HG03439 (cell line): Measurements from ENCODE around the gene OTOA.
"Not testable (repeated sequence)": the region's sequence is repeated elsewhere in the genome, so short reads cannot be mapped to it uniquely, and the experiment has no call there.

Source experiments
- ATAC-seq: cut with Tn5 transposase; IDR thresholded peaks from one replicate; pipeline ENCODE4 v1.9.1; 2021; ENCODE audit warnings: mild to moderate bottlenecking, moderate library complexity; ENCODE audit not compliant: unreplicated experiment

The OTOA gene

DNA sequence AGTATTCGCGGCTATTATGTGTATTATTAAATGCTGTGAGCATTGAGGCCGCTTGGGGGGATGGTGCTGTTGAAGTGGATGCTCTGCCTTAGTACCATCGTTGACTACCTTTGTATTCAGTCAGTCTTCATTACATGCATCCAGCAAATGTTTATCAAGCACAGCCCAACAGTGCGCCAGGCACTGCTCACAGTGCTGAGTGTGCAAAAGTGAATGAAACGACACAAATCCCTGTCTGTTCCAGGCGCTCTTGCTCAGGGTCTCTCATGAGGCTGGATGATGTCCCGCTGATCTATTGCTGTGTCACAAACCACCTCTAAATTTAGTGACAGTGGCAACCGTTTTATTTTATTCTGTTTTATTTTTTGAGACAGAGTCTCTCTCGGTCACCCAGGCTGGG, 53.8 kb downstream of the OTOA start:
- ATAC-seq: no peak

- no peak for ATAC-seq
Observed at GRCh38 chr16:21719283-21719682, 55.5 kb downstream of the OTOA start.

DNA sequence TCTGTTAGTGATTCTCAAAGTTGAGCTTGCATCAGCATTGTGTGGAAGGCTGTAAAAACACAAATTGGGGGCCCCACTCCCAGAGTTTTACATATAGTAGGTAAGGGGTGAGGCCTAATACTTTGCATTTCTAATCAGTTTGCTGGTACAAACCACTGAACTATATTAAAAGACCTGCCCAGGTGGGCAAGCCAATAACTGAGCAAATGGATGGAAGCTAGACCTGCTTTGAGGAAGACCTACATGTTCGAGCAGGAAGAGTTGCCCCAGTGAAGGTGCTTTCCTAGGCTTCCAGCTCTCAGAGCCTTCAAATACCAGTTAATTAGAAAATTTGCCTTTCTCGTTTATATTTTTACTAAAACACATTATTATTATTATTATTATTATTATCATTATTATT, 56.8 kb downstream of the OTOA start:
- no peak for ATAC-seq

DNA sequence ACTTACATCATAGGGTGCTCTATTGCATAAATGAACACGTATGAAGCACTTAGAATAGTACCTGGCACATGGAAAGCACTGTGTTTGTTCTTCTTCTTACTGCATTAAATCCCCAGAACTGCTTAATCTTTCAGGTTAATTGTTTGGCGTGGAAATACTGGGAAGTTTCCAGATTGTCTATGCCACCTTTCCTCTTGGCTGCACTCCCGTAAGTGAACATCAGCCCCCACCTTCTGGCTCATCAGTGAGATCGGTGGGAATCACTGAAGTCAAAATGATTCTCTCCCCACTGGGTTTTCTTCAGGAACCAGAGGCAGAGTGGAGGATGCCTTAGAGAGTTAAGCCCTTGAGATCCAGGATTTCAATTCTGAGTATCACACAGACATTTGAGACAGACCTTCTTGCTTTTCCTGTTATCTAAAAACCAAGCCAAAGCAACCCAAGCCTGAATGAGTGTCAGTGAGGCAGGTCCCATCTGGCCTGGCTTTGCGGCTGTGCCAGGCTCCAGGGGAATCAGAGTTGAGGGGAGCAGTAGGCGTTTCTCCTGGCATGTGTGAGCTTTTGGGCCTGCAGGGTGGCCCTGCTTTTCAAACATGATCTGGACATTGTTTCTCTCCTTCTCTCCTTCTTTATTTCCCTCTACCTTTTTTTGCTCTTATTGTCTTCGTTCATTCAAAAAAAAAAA, 59.1 kb downstream of the OTOA start:
- ATAC-seq: no peak

DNA sequence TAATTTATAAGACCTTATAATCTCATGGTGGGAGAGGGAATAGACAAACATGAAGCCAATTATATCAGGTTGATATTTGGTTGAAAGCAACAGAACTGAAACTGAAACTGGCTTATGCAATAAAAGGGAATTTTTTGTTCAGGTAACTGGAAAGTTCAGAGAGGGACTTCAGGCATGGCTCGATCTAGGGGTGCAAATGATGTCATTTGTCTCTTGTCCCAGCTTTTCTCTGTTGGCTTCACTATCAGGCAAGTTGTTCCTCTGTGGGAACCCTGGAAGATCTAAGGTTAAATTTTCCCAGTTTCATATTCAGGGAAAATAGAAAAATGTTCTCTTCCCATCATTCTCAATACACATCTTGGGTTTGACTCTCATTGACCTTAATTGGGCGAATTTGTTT, 59.8 kb downstream of the OTOA start:
- no peak for ATAC-seq

GRCh38 chr16:21727344-21727743, 63.6 kb downstream of the OTOA start:
- ATAC-seq: no peak

GRCh38 chr16:21731233-21731632, 67.5 kb downstream of the OTOA start:
- not testable (repeated sequence) for ATAC-seq

DNA sequence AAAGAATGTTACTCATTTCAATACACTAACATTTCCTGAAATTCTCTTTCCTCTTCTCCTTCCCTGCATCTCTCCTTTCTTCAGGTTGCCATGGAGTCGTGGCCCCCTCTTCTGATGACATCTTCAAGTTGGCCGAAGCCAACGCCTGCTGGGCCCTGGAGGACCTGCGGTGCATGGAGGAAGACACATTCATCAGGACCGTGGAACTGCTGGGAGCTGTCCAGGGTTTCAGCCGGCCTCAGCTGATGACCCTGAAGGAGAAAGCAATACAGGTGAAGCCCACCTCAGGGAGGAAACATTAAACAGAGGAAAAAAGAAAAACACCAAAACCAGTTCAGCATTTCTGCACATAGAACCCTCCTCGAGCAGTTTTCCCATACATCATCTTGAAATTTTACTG, 76.9 kb downstream of the OTOA start:
- not testable (repeated sequence) for ATAC-seq

DNA sequence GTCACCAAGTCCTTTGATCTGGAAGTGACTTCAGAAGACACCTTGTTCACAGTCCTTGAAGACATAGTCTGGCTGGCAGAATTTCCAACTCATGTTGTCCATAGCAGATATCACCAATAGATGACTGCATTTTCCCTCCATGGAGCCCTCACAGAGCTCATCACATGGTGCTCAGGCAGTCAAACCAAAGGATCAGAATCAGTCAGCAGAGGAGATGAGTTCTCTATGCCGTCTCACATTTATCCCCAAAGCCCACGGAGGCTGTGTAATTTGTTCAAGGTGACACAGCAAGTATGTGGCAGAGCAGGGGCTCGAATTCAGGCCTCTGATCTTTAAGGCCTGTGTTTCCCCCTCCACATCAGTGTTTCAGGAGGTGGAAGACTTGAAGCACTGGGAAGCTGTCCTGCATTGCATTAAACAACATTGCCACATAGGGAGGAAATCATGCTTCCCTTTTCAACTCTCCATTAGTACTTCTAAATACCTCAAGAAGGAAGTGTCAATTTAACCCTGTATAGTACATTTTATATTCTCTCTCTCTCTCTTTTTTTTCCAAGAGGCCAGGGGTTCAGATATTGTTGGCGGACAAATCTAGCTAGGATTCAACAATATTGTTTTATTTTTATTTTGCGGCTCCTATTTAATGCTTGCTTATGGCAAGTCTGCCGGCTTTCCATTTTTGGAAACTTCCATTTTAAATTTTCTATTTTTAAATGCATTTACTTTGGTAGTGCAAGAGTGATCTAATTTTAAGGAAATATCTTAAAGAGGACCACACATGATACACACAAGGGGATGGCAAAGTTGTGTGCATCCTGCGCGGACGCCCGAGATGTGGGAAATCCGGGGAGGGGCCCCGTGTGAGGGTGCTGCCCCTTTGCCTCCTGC, 92.7 kb downstream of the OTOA start:
- not testable (repeated sequence) for ATAC-seq

DNA sequence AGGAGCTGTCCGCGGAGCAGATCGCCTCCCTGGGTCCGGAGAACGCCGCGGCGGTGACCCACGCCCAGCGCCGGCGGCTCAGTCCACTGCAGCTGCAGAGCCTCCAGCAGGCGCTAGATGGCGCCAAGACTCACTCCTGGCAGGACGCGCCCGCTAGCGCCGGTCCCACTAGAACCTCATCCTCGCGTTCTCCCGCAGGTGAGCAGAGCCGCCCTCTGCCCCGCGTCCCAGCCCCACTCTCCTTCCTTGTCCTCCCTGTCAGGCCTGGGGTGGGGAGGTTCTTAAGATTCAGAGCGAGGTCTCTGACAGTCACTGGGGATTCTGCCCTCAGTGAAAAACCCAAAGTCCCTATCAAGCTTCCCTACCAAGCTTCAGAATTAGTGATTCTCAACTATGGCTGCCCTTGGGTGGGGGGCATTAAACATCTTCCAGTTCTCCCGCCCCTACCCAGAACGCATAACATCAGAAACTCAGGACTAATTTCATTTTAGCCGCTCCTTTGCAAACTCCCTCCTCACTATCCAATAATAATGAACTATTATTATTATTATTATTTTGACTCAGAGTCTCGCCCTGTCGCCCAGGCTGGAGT, 93.4 kb downstream of the OTOA start:
- peak; percentile 84 for ATAC-seq

DNA sequence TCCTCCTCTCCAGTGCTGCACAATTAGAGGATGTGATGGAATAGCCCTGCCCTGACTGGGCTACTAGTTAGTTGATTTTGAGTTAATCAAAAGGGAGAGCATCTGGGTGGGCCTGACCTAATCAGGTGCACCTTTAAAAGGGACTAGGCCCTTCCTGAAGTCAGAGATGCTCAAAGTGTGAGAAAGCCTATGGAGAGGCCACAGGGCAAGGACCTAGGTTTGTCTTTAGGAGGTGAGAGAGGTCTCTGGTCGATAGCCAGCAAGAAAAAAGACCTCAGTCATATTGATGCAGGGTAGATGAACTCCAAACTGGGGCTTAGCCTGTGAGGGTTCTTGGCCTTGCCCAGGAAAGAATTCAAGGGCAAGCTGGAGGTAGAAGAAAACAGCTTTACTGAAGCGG, 104.5 kb downstream of the OTOA start:
- not testable (repeated sequence) for ATAC-seq

GRCh38 chr16:21768810-21769209, 105.0 kb downstream of the OTOA start:
- ATAC-seq: not testable (repeated sequence)

DNA sequence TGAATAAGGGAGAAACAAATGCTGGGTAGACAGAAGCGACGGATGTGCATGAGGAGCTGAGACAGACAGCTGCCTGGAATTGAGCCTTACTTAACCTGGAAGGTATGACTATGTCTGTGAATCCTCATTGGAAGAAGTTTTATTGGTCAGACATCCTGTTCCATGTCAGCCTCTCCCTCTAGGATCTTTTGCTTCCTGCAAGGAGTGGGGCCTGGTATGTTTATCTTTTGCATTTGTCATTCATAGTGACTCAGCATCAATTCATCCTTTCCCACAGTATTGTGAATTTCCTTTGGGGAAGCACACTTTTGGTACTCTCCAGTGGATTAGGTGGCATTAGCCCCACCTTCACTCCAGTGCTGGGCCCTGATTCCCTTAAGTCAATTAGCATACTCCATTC, 105.5 kb downstream of the OTOA start:
- ATAC-seq: not testable (repeated sequence)

GRCh38 chr16:21770584-21770983, 106.8 kb downstream of the OTOA start:
- not testable (repeated sequence) for ATAC-seq

DNA sequence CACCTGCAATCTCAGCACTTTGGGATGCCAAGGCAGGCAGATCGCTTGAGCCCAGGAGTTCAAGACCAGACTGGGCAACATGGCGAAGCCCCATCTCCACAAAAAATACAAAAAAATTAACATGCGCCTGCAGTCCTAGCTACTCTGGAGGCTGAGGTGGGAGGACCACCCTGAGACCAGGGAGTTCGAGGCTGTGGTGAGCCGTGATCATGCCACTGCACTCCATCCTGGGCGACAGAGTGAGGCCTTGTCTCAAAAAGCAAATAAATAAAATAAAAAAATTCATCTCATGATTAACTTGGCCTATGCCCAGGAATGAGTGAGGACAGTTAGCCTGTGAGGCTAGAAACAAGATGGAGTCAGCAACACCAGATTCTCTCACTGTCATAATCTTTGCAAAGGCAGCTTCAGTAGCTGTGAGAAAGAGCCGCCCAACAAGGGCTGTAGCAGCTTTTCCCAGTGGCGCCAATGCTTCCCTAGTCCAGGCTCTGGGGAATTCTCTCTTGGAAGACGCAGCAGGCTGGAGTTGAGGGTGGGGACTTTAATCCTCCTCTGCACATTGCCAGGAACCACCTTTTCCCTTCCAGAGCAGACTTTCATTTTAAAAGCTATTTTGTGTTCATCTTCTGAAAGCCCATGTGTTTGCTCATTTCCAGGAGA, 108.9 kb downstream of the OTOA start:
- not testable (repeated sequence) for ATAC-seq

- not testable (repeated sequence) for ATAC-seq
Observed at GRCh38 chr16:21773207-21773553, 109.4 kb downstream of the OTOA start.

DNA sequence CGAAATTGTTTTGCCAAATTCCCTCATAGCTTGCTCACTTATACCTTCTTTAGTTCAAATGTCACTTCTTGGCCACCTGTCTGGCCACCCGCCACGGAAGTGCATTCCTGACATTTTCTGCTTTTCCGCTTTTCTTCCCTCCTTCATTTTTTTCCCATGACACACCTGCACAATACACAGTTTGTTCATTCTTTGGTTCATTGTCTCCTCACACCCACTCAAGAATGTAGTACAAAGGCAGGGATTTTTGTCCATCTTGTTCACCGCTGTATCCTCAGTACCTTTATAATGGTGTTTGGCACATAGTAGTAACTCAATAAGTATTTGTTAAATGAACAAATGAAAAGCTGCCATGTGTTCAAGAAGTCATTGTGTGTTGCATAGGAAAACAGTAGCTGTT, 116.8 kb downstream of the OTOA start:
- not testable (repeated sequence) for ATAC-seq

DNA sequence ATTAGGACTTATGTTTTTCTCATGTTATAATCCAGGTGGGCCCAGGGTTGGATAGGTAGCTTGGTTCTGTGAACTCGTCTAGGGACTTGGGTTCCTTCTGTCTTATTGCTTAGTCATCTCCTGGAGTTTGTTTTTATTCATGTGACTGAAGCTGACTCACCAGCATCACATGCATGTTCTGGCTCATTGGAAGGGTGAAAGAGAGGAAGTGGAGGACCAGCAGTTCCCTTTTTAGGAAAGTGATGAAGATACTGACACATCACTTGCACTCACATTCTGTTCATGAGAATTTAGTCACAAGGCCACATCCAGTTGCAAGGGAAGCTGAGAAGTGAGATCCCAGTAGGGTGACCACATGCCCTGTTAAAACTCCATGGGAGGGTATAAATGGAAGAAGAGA, 126.7 kb downstream of the OTOA start:
- peak; percentile 46 for ATAC-seq

DNA sequence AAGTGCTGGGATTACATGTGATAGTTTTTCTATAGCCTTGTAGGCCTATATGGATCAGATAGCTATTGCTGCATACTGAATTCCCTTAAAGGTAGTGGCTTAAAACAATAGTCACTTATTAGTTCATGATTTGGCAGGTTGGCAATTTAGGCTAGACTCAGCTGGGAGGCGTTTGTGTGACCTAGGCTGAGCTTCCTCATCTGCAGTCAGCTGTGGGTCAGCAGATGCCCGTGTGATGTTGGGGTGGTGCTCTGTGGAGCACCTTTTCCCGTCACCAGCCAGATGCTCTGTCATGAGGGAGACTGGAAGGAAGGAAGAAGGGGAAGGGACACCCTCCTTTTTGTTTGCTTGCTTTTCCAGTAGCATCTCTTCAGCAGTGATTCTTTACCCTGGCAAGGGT, 129.5 kb downstream of the OTOA start:
- ATAC-seq: not testable (repeated sequence)

DNA sequence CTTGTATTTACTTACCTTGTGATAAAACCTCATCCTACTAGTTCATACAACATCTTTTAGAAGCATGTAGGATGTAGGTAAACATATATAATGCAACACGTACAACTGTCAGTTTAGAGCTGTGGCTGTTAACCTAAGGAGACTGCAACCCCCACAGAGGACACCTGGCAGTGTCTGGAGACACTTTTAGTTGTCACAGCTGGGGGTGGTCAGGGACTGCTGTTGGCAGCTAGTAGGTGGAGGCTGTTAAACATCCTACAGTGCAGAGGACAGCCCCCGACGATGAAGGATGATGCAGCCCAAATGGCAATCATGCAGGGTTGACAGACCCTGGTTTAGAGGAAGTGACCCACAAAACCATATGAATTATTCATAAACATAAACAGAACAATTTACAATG, 134.8 kb downstream of the OTOA start:
- ATAC-seq: not testable (repeated sequence)
